ENCODE results near the gene FXR2.
"Not testable (repeated sequence)": the region's sequence is repeated elsewhere in the genome, so short reads cannot be mapped to it uniquely, and the experiment has no call there.

The FXR2 gene

DNA sequence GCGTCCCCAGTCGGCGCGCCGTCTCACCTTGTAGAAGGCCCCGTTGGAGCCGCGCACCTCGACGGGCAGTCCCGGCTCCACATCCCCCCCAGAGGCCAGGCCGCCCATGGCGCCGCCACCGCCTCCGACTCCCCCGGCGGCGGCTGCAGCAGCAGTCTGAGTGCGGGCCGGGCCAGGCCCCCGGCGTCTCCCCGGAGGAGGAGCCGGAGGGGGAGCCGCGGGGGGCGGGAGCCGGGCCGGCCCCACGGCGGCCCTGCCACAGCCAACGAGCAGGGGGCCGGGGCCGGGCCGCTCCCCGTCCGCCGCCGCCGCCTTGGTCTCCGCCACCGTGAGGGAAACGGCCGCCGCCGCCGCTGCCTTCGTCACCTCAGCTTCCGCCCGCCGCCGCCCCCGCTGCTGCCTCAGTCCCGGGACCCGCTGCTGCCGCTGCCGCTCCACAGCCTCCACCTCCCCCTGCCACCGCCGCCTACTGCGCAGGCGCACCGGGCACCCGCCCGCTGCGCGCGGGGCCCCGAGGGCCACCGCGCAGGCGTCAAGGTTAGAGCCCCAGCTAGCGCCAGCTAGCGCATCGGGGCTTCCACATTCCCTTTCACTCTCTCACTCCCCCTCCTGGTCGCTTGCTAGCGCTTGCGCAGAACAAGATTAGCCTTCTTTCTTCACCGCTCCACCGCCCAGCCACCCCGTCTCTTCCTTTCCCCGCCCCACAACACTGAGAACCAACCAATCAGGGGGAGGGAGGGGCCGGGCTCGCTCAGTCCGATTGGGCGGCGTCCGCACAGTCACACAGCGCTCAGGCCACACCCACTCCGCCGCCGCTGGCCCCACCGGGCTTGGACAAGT is at the start of gene FXR2:
Gene FXR2 (minus strand): TSS at position 473 of the 840 bp plus-strand sequence. CDS start 365 bp downstream, at position 108.
- peak; percentile 100 for DNase-seq (ENCODE audit: low spot score)

DNA sequence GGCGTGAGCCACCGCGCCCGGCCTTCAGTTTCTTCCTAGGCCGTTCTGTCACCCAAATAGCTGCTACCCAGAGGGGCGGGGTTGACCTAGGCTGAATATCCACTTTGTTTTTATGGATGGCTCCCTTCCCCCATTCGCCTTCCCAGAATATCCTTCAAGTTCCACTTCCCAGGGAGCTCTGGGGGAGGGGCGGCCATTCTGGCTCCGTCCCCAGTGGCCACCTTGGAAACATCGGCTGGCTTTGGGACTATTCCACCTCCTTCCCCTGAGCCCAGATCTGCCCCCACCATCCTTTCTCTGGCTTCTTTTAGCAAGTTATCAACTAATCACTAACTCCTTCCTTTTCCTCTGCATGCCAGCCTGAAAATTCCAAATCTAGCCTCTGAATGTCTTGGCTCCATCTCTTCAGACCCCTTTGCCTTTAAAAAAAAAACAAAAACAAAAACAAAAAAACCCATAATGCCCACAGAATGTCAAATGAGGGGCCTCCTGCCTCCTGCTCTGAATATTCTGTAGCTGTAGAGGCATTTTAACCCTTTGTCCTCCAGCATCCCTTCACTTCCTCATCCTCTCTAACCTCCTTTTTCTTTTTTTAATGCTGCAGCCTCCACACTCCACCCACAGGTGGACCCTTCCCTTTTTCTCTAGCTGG is 42.4 kb upstream of the FXR2 start:
- DNase-seq (ENCODE audit: low spot score) = peak; percentile 73

DNA sequence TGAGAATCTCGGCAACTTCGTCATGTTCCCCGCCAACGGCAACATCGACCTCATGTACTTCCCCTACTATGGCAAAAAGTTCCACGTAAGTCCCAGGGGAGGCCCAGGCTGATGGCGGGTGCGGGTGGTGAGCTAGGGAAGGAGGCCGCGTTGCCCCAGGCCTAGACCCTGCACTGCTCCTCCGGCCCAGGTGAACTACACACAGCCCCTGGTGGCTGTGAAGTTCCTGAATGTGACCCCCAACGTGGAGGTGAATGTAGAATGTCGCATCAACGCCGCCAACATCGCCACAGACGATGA is 40.8 kb upstream of the FXR2 start:
- no peak for DNase-seq (ENCODE audit: low spot score)

DNA sequence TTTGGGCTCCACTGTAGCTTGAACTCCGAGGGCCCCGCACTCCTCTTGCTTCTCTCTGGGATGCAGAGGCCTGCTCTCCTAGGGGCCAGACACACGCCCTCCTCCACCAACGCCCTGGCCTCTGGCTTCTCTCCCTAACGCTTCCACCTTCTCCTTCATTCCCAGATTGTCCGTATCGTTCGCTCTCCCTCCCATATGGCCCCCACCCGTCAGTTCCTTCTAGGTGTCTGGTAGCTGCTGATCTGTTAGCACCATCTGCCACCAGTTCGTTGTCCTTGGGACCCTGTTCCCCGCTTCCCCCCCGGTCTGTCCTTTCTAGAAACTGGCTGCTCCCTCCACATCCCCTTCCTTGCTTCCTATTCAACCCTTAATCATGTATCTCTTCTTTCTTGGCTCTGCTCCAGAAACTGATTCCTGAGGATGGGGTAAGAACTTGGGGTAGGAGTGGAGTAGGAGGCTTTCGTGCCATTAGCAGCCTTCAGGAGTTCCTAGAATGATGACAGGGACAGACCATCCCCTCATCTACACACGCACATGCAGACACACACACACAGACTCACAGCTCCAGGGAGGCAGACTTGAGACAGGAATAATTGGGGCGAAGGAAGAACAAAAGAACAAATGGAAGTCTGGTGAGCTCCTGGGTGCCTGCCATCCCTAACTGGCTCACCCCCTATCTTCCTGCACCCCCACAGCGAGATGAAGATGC is 40.3 kb upstream of the FXR2 start:
- DNase-seq (ENCODE audit: low spot score) = peak; percentile 36

DNA sequence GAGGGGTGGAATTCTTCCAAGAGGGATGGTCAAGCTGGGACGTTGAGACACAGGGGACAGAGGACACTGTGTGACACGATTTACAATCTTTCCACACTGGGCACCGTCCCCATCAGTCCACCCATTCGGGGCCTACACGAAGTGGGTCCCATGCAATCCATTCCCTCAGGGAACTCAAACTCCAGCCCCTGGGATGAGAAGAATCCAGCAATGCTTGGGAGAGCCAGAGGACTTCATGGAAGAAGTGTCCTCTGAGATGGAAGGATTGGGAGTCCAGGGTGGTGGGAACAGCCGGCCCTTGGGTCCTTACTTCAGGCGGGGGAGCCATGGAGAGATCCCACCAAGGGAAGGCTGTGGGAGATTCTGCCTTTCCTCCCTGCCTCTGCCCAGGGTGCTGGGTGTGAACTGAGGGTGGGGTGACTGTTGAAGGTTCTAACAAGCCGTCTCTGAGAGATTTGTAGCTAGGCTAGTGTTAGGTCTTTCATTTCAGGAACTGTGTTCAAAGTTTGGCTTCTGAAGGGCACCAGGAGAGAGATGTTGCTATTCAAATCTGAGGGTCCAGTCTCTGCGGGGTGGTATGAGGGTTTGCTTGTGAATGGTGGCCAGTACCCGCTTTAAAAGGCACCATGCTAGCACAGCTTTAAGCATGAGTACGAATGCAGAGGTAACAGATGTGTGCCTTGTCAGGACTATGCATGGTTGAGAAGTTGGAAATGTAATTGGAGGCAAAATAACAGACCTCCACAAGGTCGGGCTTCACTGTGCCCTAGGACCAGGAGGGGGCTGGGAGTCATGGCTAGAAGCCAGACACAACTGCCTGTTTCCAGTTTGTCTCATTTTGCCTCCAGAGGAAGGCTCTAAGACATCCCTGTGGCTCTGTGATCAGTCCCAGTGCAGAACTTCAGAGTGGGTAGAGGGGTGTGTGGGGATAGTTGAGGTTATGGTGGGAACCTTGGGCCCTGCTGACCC is 38.0 kb upstream of the FXR2 start:
- no peak for DNase-seq (ENCODE audit: low spot score)

DNA sequence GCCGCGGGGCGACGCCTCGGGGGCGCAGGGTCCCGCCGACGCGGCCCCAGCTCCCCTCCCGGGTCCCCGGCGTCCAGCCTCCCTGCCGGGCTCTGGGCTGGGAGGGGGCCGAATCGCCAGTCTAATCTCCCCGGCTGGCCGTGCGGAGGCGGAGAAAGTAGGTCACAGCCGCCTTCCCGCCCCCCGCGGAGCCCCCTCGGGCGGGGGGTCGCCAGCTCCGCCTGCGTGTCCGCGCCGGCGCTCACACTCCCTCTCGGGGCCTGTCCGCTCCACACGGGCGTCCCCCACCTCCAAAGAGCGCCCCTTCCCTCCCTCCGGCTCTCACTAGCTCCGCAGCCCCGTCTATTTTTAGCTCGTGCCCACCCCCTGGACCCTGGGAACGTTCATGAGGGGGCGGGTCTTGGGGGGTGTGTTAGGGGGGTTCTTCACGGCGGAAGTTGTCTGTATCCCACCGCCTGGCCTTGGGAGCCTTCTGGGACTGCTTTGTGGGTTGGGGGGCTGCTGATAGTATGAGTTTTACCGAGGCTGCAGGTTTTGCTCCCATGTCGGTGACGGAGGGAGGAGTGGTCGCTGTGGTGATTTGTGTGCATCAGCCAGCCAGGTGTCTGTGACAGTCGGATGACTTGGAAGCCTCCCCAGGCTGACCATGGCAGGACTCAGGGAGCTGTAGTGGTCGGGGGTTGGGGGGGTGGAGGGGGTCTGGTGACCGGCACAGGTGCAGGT is 37.1 kb upstream of the FXR2 start:
- no peak for DNase-seq (ENCODE audit: low spot score)

DNA sequence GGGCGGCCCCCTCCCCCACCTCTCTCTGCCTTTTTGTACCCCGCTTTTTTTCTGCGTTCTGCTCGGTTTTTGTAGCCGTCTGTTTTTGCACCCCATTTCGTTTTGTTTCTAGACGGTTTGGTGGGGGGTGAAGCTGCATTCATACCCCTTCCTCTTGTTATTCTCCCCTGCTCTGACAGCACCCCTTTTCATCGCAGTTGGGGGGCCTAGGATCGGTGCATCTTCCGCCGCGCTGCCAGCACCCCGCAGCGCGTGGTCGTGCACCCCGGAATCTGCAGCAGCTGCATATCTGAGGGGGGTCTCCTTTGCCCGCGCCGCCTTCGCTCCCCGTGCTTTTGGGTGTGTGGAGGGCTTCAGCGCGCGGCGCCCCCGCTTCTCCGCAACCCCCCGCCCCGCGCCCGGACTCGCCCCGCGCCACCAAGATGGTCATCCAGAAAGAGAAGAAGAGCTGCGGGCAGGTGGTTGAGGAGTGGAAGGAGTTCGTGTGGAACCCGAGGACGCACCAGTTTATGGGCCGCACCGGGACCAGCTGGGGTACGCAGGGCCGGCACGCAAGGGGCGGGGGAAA is 36.5 kb upstream of the FXR2 start:
- DNase-seq (ENCODE audit: low spot score) = no peak

DNA sequence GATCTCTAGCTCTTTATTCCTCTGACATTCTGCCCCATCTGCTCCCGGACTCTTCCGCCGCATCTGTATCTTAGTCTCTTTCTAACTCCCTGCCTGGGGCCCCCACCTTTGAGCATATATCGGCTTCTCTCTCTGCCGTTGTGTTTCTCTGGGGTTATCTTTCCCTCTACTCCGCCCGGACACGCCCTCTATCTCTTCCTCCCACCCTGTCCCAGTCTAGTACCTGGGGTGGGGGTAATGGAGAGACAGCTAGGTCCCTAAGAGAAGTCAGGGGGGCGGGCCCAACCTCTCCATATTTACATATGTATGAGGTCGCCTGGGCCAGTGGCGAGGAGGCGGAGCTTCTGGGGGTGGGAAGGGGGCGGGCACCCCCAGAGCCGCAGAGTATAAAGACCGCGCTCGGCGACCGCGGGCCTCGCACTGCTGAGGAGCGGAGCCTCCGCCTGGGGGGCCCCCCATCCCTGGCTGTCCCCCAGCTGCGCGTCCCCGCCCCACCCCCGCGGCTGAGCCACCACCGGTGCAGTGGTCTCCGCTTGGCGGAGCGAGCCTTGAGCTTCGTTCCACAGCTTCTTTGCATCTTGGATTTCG is 35.9 kb upstream of the FXR2 start, which contains the start of gene ATP1B2:
Gene ATP1B2 (plus strand): TSS at position 418 of the 588 bp plus-strand sequence. CDS start 593 bp downstream, outside the sequence.
- peak; percentile 51 for DNase-seq (ENCODE audit: low spot score)

DNA sequence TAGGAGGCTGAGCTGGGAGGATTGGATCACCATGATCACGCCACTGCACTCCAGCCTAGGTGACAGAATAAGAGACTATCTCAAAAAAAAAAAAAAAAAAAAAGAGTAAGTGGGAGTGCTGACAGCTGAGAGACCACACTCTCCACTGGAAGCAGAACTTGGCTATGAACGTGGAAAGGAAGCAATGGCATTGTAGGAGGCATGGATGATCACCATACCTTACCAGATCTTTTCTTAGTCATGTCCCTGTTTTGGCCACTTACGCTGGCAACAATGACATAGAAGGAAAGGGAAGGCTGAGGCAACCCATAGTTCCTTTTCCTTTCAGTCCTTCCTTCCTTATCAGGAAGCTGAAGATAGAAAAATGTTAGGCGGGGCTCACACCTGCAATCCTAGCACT is 32.3 kb upstream of the FXR2 start:
- DNase-seq (ENCODE audit: low spot score) = no peak

DNA sequence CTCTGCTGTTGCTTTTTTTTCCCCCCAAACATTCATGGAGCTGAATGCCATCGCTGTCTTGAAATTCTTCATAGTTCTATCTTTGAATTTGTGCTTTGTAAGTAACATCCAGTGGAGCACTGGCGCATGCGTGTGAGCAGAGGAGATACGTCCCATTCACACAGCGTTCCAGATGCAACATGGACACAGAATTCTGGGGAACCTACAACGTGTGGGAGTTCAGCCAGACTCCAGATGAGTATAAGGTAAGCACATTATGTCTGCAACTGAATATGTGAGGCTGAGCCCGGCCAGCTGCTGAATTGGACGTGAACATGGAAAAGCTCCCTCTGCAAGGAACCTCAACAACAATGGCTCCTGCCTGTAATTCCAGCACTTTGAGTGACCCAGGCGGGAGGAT is 31.8 kb upstream of the FXR2 start:
- no peak for DNase-seq (ENCODE audit: low spot score)

DNA sequence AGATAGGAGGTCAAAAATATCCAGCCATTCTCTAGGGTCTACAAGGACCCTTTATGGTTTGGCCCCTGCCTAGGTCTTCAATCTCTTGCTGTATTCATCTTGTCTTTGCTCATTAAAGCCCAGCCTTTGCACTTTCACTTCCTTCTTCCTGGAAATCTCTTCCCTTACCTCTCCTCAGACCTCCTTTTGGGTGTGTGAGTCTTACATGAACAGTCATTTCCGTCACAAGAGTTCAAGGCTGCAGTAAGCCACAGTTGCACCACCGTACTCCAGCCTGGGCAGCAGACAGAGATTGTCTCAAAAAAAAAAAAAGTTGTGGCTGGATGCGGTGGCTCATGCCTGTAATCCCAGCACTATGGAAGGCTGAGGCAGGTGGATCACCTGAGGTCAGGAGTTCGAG is 30.1 kb upstream of the FXR2 start:
- no peak for DNase-seq (ENCODE audit: low spot score)

DNA sequence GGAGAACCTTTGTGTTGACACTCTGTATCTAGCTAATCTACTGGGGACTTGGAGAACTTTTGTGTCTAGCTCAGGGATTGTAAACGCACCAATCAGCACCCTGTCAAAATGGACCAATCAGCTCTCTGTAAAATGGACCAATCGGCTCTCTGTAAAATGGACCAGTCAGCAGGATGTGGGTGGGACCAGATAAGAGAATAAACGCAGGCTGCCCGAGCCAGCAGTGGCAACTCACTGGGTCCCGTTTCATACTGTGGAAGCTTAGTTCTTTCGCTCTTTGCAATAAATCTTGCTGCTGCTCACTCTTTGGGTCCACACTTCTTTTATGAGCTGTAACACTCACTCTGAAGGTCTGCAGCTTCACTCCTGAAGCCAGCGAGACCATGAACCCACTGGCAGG is 26.9 kb upstream of the FXR2 start:
- DNase-seq (ENCODE audit: low spot score) = not testable (repeated sequence)

DNA sequence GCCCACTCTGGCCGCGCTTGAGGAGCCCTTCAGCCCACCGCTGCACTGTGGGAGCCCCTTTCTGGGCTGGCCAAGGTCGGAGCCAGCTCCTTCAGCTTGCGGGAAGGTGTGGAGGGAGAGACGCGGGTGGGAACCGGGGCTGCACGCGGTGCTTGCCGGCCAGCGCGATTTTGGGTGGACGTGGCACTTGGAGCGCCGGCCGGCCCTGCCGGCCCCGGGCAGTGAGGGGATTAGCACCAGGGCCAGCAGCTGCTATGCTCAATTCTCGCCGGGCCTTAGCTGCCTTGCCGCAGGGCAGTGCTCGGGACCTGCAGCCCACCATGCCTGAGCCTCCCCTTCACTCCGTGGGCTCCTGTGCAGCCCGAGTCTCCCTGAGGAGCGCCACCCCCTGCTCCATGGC is 26.1 kb upstream of the FXR2 start:
- DNase-seq (ENCODE audit: low spot score) = no peak

DNA sequence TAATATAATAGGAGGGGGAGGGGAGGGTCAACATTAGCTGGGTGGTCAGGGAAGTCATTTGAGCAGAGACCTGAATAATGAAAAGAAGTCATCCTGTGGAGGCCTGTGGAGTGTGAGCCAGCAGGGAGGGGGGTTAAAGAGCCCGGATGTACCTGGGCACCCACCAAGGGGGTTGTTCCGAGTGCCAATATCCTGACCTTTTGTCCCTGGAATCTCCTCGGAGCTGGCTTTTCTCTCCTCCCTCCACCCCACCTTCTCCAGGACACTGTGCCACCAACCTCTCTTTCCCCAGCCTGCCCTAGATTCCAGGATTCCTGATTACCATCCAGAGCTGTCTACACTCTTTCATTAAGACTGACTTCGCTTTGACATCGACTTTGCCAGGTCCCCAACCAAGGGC is 21.5 kb upstream of the FXR2 start:
- DNase-seq (ENCODE audit: low spot score) = no peak

DNA sequence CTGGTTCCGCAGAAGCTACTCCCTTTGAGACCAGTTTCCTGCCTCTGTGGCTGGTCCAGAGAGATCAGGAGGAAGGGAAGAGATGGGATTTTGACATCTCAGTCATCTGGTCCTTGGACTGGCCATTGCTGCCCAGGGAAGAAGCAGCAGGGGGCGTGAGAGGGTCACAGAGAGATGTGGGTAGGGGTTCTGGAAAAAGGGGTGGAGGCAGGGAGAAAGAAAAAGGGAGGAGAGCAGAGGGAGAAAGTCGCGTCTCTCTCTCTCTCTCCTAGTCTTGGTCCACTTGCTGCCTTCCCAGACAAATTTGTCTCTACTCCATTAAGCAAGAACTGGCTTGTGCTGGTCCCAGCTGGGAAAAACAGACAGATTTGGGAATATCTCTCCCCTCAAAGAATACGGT is 19.7 kb upstream of the FXR2 start:
- no peak for DNase-seq (ENCODE audit: low spot score)

DNA sequence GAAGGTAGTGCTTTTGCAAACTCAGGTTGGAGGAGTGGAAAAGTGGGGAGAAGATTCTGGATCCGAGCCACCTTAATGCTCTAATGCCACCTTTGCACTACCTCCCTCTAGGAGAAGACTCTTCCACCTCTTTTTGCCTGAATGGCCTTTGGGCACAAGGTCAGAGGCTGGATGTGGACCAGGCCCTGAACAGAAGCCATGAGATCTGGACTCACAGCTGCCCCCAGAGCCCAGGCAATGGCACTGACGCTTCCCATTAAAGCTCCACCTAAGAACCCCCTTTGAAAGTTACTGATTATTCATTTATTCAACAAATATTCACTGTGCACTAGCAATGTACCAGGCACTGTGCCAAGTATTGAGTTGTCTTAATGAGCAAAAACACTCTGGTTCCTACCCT is 18.4 kb upstream of the FXR2 start:
- no peak for DNase-seq (ENCODE audit: low spot score)

DNA sequence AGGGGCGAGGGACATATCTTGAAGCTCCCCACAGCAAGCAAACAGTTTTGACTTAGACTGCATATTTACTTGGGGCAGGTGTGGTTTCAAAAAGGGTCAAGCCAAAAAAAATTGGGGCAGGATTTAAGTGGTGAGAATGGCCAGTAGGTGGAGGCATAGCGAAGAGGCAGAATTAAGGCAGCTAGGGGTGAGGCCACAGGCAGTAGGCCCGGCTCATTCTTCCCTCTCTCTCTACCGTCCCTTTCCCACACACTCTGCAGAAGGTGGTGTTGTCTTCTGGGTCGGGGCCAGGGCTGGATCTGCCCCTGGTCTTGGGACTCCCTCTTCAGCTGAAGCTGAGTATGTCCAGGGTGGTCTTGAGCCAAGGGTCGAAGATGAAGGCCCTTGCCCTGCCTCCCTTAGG is 17.8 kb upstream of the FXR2 start:
- DNase-seq (ENCODE audit: low spot score) = no peak

DNA sequence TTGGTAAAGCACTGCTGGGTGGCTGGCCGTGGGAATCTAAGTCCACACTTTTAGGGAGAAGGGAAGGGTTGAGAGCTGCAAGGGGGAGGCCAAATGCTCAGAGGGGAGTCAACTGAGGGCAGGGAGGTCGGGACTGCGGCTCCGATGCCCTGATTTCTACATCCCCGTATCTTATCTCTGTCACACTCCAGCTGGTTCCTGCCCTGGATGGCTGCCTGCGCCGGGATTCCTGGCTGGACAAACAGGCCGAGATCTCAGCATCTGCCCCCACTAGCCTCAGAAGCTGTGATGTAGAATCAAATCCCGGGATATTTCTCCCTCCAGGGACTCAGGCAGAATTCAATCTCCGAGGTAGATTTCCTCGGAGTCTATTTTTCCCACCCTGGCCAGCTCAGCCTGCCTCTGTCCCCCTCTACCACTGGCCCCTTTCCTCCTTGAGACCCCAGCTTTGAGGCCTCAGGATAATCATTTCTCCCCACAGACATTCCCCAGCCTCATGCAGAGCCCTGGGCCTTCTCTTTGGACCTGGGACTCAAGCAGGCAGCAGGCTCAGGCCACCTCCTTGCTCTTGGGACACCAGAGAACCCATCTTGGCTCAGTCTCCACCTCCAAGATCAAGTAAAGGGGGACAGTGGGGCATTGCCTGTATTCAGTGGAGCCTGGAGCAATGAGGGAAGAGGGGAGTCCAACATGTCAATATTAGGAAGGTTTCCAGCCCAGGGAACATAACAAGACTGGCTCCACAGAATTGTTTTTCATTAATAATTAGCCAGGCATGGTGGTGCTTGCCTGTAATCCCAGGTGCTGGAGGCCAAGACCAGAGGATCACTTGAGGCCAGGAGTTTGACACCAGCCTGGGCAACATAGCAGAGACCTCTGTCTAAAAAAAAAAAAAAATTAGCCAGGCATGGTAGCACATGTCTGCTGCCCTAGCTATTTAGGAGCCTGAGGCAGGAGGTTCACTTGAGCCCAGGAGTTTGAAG is 17.0 kb upstream of the FXR2 start:
- no peak for DNase-seq (ENCODE audit: low spot score)

DNA sequence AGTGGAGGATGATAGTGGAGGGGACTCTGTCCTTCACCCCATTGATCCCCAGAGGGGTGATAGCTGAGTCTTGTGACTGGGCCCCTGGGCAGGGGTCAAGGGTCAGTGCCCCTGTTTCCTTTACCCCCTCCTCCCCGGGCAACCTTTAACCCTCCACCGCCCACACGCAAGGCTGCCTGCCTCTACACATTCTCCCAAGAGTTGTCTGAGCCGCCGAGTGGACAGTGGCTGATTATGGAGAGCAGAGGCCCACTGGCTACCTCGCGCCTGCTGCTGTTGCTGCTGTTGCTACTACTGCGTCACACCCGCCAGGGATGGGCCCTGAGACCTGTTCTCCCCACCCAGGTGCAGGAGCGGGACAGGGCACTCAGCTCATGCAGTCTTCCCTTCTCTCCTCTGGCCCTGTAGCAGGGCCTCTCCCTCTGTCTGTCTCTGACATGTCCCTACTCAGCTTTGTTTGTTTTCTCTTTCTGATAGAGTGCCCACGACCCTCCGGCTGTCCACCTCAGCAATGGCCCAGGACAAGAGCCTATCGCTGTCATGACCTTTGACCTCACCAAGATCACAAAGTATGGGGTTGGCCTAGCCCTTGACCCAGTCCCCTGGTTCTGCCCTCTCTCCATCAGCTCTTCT is 15.4 kb upstream of the FXR2 start, which contains the start of gene SHBG:
Gene SHBG (plus strand): TSS at position 197 of the 633 bp plus-strand sequence. CDS start 38 bp downstream, at position 235.
- no peak for DNase-seq (ENCODE audit: low spot score)
